Measurements from ENCODE around the gene BHLHA15. TPM values are rescaled to one million over a fixed set of nuclear protein-coding genes. Genes with fewer than 3 reads are reported as not detected.

BHLHA15 gene
- total and polyA plus RNA-seq, 2 of the 13 experiments (the other 11 are each of a cell fraction or from before 2014, with no cell fraction given) = 1.9 to 6.1 TPM

DNA sequence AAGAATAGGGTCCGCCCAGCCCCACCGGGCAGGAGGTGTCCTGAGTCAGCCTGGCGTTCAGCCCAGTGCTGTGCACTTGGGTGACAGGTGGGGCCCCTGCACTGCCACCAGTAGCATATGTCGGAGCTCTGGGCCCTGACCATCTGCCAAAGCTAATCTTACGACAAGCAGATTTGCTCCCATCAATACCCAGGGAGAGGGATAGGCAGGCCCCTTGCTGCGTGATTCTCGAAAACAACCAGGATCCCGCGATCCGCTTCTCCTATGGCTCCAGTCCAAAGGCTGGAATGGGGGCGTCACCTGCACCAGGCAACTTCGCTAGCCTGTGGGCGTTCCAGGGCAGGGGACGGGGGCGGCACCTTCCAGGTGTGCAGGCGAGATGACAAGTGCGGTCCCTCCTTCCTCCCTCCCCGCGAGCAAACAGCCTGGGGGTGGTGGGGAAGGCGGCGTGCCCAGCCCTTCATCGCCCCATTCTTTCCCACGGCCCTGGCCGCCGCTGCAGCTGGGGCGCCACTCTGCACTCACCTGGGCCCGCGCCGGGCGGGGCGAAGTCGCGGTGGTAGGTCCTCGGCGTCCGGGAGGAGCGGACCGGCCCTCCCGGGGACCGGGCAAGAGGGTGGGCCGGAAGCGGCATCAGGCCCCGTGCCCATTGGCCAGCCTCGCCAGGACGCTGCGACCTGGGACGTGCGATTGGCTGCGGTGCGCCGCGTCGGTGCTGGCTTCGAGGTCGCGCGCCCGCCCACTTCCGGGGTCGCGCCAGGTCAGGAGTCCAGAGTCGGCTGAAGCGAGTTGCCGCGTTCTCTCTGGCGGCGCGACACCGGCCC lies 40.6 kb downstream of the BHLHA15 start, which contains the start of gene TECPR1 (continued):
- TF ChIP-seq, protein P1, sequence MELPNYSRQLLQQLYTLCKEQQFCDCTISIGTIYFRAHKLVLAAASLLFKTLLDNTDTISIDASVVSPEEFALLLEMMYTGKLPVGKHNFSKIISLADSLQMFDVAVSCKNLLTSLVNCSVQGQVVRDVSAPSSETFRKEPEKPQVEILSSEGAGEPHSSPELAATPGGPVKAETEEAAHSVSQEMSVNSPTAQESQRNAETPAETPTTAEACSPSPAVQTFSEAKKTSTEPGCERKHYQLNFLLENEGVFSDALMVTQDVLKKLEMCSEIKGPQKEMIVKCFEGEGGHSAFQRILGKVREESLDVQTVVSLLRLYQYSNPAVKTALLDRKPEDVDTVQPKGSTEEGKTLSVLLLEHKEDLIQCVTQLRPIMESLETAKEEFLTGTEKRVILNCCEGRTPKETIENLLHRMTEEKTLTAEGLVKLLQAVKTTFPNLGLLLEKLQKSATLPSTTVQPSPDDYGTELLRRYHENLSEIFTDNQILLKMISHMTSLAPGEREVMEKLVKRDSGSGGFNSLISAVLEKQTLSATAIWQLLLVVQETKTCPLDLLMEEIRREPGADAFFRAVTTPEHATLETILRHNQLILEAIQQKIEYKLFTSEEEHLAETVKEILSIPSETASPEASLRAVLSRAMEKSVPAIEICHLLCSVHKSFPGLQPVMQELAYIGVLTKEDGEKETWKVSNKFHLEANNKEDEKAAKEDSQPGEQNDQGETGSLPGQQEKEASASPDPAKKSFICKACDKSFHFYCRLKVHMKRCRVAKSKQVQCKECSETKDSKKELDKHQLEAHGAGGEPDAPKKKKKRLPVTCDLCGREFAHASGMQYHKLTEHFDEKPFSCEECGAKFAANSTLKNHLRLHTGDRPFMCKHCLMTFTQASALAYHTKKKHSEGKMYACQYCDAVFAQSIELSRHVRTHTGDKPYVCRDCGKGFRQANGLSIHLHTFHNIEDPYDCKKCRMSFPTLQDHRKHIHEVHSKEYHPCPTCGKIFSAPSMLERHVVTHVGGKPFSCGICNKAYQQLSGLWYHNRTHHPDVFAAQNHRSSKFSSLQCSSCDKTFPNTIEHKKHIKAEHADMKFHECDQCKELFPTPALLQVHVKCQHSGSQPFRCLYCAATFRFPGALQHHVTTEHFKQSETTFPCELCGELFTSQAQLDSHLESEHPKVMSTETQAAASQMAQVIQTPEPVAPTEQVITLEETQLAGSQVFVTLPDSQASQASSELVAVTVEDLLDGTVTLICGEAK (IDR thresholded peaks at IDR 0.05) = peak; percentile 35; the same call in 1 of the 2 replicates
- TF ChIP-seq, protein P1 (CRISPR knock-in tag; IDR thresholded peaks at IDR 0.05) = no peak; the same call in 1 of the 2 replicates
- TF ChIP-seq SIN3A (IDR thresholded peaks at IDR 0.05; ENCODE audit: borderline replicate concordance, low read depth, low read length) = 0 out of 2 replicates have a peak, but pooled peaks have one; percentile 18
- peak; percentile 88 for TF ChIP-seq CREB1 (IDR thresholded peaks at IDR 0.05)
- TF ChIP-seq CREB1 (CRISPR knock-in tag; IDR thresholded peaks at IDR 0.05) = peak; percentile 82; the same call in 1 of the 2 replicates
- TF ChIP-seq, protein P2, sequence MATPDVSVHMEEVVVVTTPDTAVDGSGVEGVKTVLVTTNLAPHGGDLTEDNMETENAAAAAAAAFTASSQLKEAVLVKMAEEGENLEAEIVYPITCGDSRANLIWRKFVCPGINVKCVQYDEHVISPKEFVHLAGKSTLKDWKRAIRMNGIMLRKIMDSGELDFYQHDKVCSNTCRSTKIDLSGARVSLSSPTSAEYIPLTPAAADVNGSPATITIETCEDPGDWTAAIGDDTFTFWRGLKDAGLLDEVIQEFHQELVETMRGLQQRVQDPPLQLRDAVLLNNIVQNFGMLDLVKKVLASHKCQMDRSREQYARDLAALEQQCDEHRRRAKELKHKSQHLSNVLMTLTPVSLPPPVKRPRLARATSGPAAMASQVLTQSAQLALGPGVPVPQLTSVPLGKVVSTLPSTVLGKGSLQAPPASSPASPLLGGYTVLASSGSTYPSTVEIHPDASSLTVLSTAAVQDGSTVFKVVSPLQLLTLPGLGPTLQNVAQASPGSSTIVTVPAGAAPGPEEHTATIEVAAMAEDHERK (CRISPR knock-in tag; IDR thresholded peaks at IDR 0.05; ENCODE audit: low read depth) = peak; percentile 36; the same call in 1 of the 2 replicates
- TF ChIP-seq ZNF292 (CRISPR knock-in tag; IDR thresholded peaks at IDR 0.05; ENCODE audit: borderline replicate concordance, low read depth) = 0 out of 2 replicates have a peak, but pooled peaks have one; percentile 46
- no peak for TF ChIP-seq SOX6 (IDR thresholded peaks at IDR 0.05)
- TF ChIP-seq SOX6 (CRISPR knock-in tag; IDR thresholded peaks at IDR 0.05) = peak; percentile 37
- no peak for TF ChIP-seq ZNF670 (CRISPR knock-in tag; IDR thresholded peaks at IDR 0.05; ENCODE audit: borderline replicate concordance)
- TF ChIP-seq, protein P3, sequence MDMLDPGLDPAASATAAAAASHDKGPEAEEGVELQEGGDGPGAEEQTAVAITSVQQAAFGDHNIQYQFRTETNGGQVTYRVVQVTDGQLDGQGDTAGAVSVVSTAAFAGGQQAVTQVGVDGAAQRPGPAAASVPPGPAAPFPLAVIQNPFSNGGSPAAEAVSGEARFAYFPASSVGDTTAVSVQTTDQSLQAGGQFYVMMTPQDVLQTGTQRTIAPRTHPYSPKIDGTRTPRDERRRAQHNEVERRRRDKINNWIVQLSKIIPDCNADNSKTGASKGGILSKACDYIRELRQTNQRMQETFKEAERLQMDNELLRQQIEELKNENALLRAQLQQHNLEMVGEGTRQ (IDR thresholded peaks at IDR 0.05; ENCODE audit: low read depth, low read length) = no peak
- TF ChIP-seq, protein P3 (CRISPR knock-in tag; IDR thresholded peaks at IDR 0.05; ENCODE audit: borderline replicate concordance) = no peak; the same call in 1 of the 2 replicates

All from HepG2 (cell line).